ENCODE data around the gene GALNT1. TPM values are rescaled to one million over a fixed set of nuclear protein-coding genes. Genes with fewer than 3 reads are reported as not detected.

GALNT1 gene
- total RNA-seq, 2 donors from 2014 or later, result 29.6 to 35.2 TPM

- TF ChIP-seq CTCF (IDR thresholded peaks at IDR 0.05), result no peak
These were observed 24.3 kb downstream of the GALNT1 start for GRCh38 chr18:35605686-35606417.

GRCh38 chr18:35609236-35609635 lies 27.7 kb downstream of the GALNT1 start:
- no peak for DNase-seq (ENCODE audit: low spot score)
- Histone ChIP-seq H3K9me3 (no peaks in the 10 kb centered on the region), H3K36me3 (no peaks in the 10 kb centered on the region), H3K27ac (no peak overlapping the region), H3K27me3 (no peaks in the 10 kb centered on the region), H3K4me1 (peaks cover 0 to 20% of the 10 kb centered on the region in 2 donors), H3K4me3 (no peak overlapping the region)
- TF ChIP-seq CTCF (IDR thresholded peaks at IDR 0.05), result no peak

More at GRCh38 chr18:35605686-35606417, 24.3 kb downstream of the GALNT1 start:
- Histone ChIP-seq H3K4me1 (peaks cover 0 to 13% of the 10 kb centered on the region in 2 donors), H3K27me3 (no peaks in the 10 kb centered on the region), H3K9me3 (peaks cover 0 to 26% of the 10 kb centered on the region in 2 donors), H3K27ac (no peak overlapping the region), H3K4me3 (no peak overlapping the region), H3K36me3 (no peaks in the 10 kb centered on the region)
- no peak for DNase-seq (ENCODE audit: low spot score)

- Histone ChIP-seq H3K27me3 (no peaks in the 10 kb centered on the region), H3K4me3 (no peak overlapping the region), H3K4me1 (peaks cover 0 to 20% of the 10 kb centered on the region in 2 donors), H3K9me3 (no peaks in the 10 kb centered on the region), H3K27ac (no peak overlapping the region), H3K36me3 (no peaks in the 10 kb centered on the region)
- TF ChIP-seq CTCF (IDR thresholded peaks at IDR 0.05), result no peak
- no peak for DNase-seq (ENCODE audit: low spot score)
These were observed 28.5 kb downstream of the GALNT1 start for GRCh38 chr18:35610089-35610488.

- Histone ChIP-seq H3K4me3 (no peak overlapping the region), H3K36me3 (no peaks in the 10 kb centered on the region), H3K4me1 (peaks cover 0 to 20% of the 10 kb centered on the region in 2 donors), H3K27ac (no peak overlapping the region), H3K27me3 (no peaks in the 10 kb centered on the region), H3K9me3 (no peaks in the 10 kb centered on the region)
- no peak for DNase-seq (ENCODE audit: low spot score)
- TF ChIP-seq CTCF (IDR thresholded peaks at IDR 0.05), result no peak
These were observed 29.2 kb downstream of the GALNT1 start for GRCh38 chr18:35610724-35611123.

- Histone ChIP-seq H3K27ac (no peak overlapping the region), H3K4me1 (peaks cover 0 to 26% of the 10 kb centered on the region in 2 donors), H3K9me3 (no peaks in the 10 kb centered on the region), H3K27me3 (no peaks in the 10 kb centered on the region), H3K36me3 (no peaks in the 10 kb centered on the region), H3K4me3 (no peak overlapping the region)
- no peak for TF ChIP-seq CTCF (IDR thresholded peaks at IDR 0.05)
- DNase-seq (ENCODE audit: low spot score), result no peak
These were observed 30.0 kb downstream of the GALNT1 start for GRCh38 chr18:35611518-35611917.

- H3K27ac ChIP-seq, result no peak overlapping the region
- TF ChIP-seq CTCF (IDR thresholded peaks at IDR 0.05), result no peak
- DNase-seq (ENCODE audit: low spot score), result no peak
These were observed 34.5 kb downstream of the GALNT1 start for GRCh38 chr18:35616074-35616473.

More at GRCh38 chr18:35616074-35616473, 34.5 kb downstream of the GALNT1 start:
- Histone ChIP-seq H3K36me3 (no peaks in the 10 kb centered on the region), H3K9me3 (no peaks in the 10 kb centered on the region), H3K4me3 (no peak overlapping the region), H3K4me1 (peaks cover 0 to 43% of the 10 kb centered on the region in 2 donors), H3K27me3 (no peaks in the 10 kb centered on the region)
